Measurements from ENCODE around the gene KCNE2. TPM values are rescaled to one million over a fixed set of nuclear protein-coding genes. Genes with fewer than 3 reads are reported as not detected.
"Not testable (repeated sequence)": the region's sequence is repeated elsewhere in the genome, so short reads cannot be mapped to it uniquely, and the experiment has no call there.

Gene KCNE2
- total and polyA plus RNA-seq, 2 of the 8 experiments (the other 6 are each of a cell fraction or from before 2014, with no cell fraction given): 0.09 to 0.37 TPM

- H3K4me1 ChIP-seq (replicated peaks in 1 of 4; ENCODE audit: control insufficient read depth in 3 of 4, insufficient read depth in 4 of 4, low read length in 3 of 4); H3K23ac ChIP-seq (ENCODE audit: insufficient read length); H2BK5ac ChIP-seq (ENCODE audit: low read depth, low read length); H3K4ac ChIP-seq (replicated peaks; ENCODE audit: insufficient read length, low read depth, low read length); H4K8ac ChIP-seq (ENCODE audit: extremely low read depth, insufficient read depth, low read length); H3K36me3 ChIP-seq (ENCODE audit: control insufficient read depth in 2 of 4, insufficient read depth in 4 of 4, low read length in 3 of 4); H2BK12ac ChIP-seq (ENCODE audit: low read depth, low read length); H2BK20ac ChIP-seq (ENCODE audit: low read length); H3K9ac ChIP-seq (replicated peaks in 1 of 4; ENCODE audit: extremely low read depth in 1 of 4, low read depth in 3 of 4, low read length in 3 of 4); H3K79me2 ChIP-seq (ENCODE audit: control insufficient read depth in 1 of 2, insufficient read depth in 2 of 2, low read length in 2 of 2); H3K4me2 ChIP-seq (ENCODE audit: insufficient read depth in 1 of 2, low read depth in 2 of 2, low read length in 2 of 2); H3K4me3 ChIP-seq (ENCODE audit: extremely low read depth in 1 of 4, insufficient read depth in 2 of 4, low read depth in 3 of 4, low read length in 4 of 4); H2AFZ ChIP-seq (ENCODE audit: low read length); CTCF ChIA-PET (ENCODE audit: partially characterized antibody); H3K27ac ChIP-seq (ENCODE audit: low read depth, low read length); H3K14ac ChIP-seq (ENCODE audit: insufficient read length); H3K18ac ChIP-seq (ENCODE audit: extremely low read depth, low read length); H4K20me1 ChIP-seq (replicated peaks in 1 of 2; ENCODE audit: control insufficient read depth in 1 of 2, insufficient read depth in 2 of 2, low read length in 2 of 2); H3K79me1 ChIP-seq (ENCODE audit: low read depth, low read length); H3K9me3 ChIP-seq (ENCODE audit: insufficient read depth in 2 of 2, low read depth in 1 of 2, low read length in 1 of 2); FAIRE-seq; H2BK15ac ChIP-seq (ENCODE audit: low read length); H2AK5ac ChIP-seq (ENCODE audit: low read depth, low read length); H4K5ac ChIP-seq (ENCODE audit: insufficient read length, low read depth, low read length); H3K23me2 ChIP-seq (ENCODE audit: low read depth, low read length); H4K91ac ChIP-seq (replicated peaks; ENCODE audit: insufficient read length, low read length); H2BK120ac ChIP-seq (replicated peaks; ENCODE audit: low read depth, low read length); H3K56ac ChIP-seq (replicated peaks; ENCODE audit: insufficient read length, low read depth, low read length); H3K27me3 ChIP-seq (replicated peaks in 1 of 4; ENCODE audit: control insufficient read depth in 3 of 4, extremely low read depth in 1 of 4, insufficient read depth in 3 of 4, low read length in 3 of 4); DNase-seq (ENCODE audit: low read depth in 1 of 2, low spot score in 2 of 2); POLR2A ChIA-PET (ENCODE audit: partially characterized antibody): not testable (repeated sequence)
- whole genome bisulfite sequencing, 2 experiments (ENCODE audit: extremely low coverage in 1 of 2, insufficient coverage in 1 of 2, insufficient read length in 1 of 2, insufficient replicate concordance in 2 of 2, low coverage in 1 of 2, low lambda C conversion rate in 2 of 2, missing lambda C conversion rate in 1 of 2): no CpG with 5 or more reads among the region's 6 CpGs
Observed at GRCh38 chr21:34406102-34406501, 42.3 kb downstream of the KCNE2 start.

- H3K9me3 ChIP-seq (ENCODE audit: insufficient read depth in 2 of 2, low read depth in 1 of 2, low read length in 1 of 2); H2BK20ac ChIP-seq (ENCODE audit: low read length); H4K5ac ChIP-seq (ENCODE audit: insufficient read length, low read depth, low read length); H3K79me1 ChIP-seq (ENCODE audit: low read depth, low read length); H2BK15ac ChIP-seq (ENCODE audit: low read length); H3K23me2 ChIP-seq (ENCODE audit: low read depth, low read length); H3K14ac ChIP-seq (ENCODE audit: insufficient read length); H3K79me2 ChIP-seq (ENCODE audit: control insufficient read depth in 1 of 2, insufficient read depth in 2 of 2, low read length in 2 of 2); FAIRE-seq; H3K18ac ChIP-seq (ENCODE audit: extremely low read depth, low read length); H3K56ac ChIP-seq (replicated peaks; ENCODE audit: insufficient read length, low read depth, low read length); H2AFZ ChIP-seq (ENCODE audit: low read length); H3K9ac ChIP-seq (replicated peaks in 1 of 4; ENCODE audit: extremely low read depth in 1 of 4, low read depth in 3 of 4, low read length in 3 of 4); H2AK5ac ChIP-seq (ENCODE audit: low read depth, low read length); CTCF ChIA-PET (ENCODE audit: partially characterized antibody); POLR2A ChIA-PET (ENCODE audit: partially characterized antibody); H3K4ac ChIP-seq (replicated peaks; ENCODE audit: insufficient read length, low read depth, low read length); H3K4me2 ChIP-seq (ENCODE audit: insufficient read depth in 1 of 2, low read depth in 2 of 2, low read length in 2 of 2); H3K27me3 ChIP-seq (replicated peaks in 1 of 4; ENCODE audit: control insufficient read depth in 3 of 4, extremely low read depth in 1 of 4, insufficient read depth in 3 of 4, low read length in 3 of 4); H3K23ac ChIP-seq (ENCODE audit: insufficient read length); H3K4me3 ChIP-seq (ENCODE audit: extremely low read depth in 1 of 4, insufficient read depth in 2 of 4, low read depth in 3 of 4, low read length in 4 of 4); H2BK120ac ChIP-seq (replicated peaks; ENCODE audit: low read depth, low read length); H3K36me3 ChIP-seq (ENCODE audit: control insufficient read depth in 2 of 4, insufficient read depth in 4 of 4, low read length in 3 of 4); H2BK5ac ChIP-seq (ENCODE audit: low read depth, low read length); H4K8ac ChIP-seq (ENCODE audit: extremely low read depth, insufficient read depth, low read length); H3K27ac ChIP-seq (ENCODE audit: low read depth, low read length); H4K91ac ChIP-seq (replicated peaks; ENCODE audit: insufficient read length, low read length); H3K4me1 ChIP-seq (replicated peaks in 1 of 4; ENCODE audit: control insufficient read depth in 3 of 4, insufficient read depth in 4 of 4, low read length in 3 of 4); H4K20me1 ChIP-seq (replicated peaks in 1 of 2; ENCODE audit: control insufficient read depth in 1 of 2, insufficient read depth in 2 of 2, low read length in 2 of 2); DNase-seq (ENCODE audit: low read depth in 1 of 2, low spot score in 2 of 2); H2BK12ac ChIP-seq (ENCODE audit: low read depth, low read length): not testable (repeated sequence)
- WGBS, 2 experiments (ENCODE audit: extremely low coverage in 1 of 2, insufficient coverage in 1 of 2, insufficient read length in 1 of 2, insufficient replicate concordance in 2 of 2, low coverage in 1 of 2, low lambda C conversion rate in 2 of 2, missing lambda C conversion rate in 1 of 2): no CpG with 5 or more reads among the region's 2 CpGs
Observed at GRCh38 chr21:34406676-34407075, 42.9 kb downstream of the KCNE2 start.

All from H1 (cell line).